ENCODE results near the gene KRTAP5-2. TPM values are rescaled to one million over a fixed set of nuclear protein-coding genes. Genes with fewer than 3 reads are reported as not detected.
A peak's percentile ranks its signal among the peaks of the same experiment; 100 is the strongest.
"Not testable (repeated sequence)": the region's sequence is repeated elsewhere in the genome, so short reads cannot be mapped to it uniquely, and the experiment has no call there.

Gene KRTAP5-2
- total RNA-seq, 2 donors from 2014 or later: not detected

- intact Hi-C loops (cut with DNase I): no loop called here
- peak; percentile 64 for DNase-seq (ENCODE audit: low spot score)
Observed at GRCh38 chr11:1597331-1597993, 632 bp downstream of the KRTAP5-2 start.

GRCh38 chr11:1596576-1597121 is 1.4 kb downstream of the KRTAP5-2 start:
- intact Hi-C loops (cut with DNase I): not testable (repeated sequence)
- DNase-seq (ENCODE audit: low spot score): peak; percentile 50

GRCh38 chr11:1595994-1596575 is 2.0 kb downstream of the KRTAP5-2 start:
- DNase-seq (ENCODE audit: low spot score); intact Hi-C loops (cut with DNase I): not testable (repeated sequence)

GRCh38 chr11:1592628-1593027 is 5.5 kb downstream of the KRTAP5-2 start:
- no peak for DNase-seq (ENCODE audit: low spot score)
- intact Hi-C loops (cut with DNase I): no loop called here

- DNase-seq (ENCODE audit: low spot score): peak; percentile 55
- intact Hi-C loops (cut with DNase I): no loop called here
Observed at GRCh38 chr11:1589996-1590395, 8.1 kb downstream of the KRTAP5-2 start.

- intact Hi-C loops (cut with DNase I): not testable (repeated sequence)
Observed at GRCh38 chr11:1589191-1589963, 8.7 kb downstream of the KRTAP5-2 start.

GRCh38 chr11:1586699-1587098 is 11.4 kb downstream of the KRTAP5-2 start:
- intact Hi-C loops (cut with DNase I): no loop called here
- DNase-seq (ENCODE audit: low spot score): peak; percentile 40

More at GRCh38 chr11:1589191-1589963, 8.7 kb downstream of the KRTAP5-2 start:
- DNase-seq (ENCODE audit: low spot score): peak; percentile 64

- DNase-seq (ENCODE audit: low spot score): peak; percentile 41
- intact Hi-C loops (cut with DNase I): not testable (repeated sequence)
Observed at GRCh38 chr11:1584661-1585370, 13.3 kb downstream of the KRTAP5-2 start, which contains the start of gene KRTAP5-1. Gene KRTAP5-1, minus strand, starts transcription at chr11:1585283. Its CDS starts 34 bp downstream, at chr11:1585249.

GRCh38 chr11:1582909-1583308 is 15.2 kb downstream of the KRTAP5-2 start:
- intact Hi-C loops (cut with DNase I): not testable (repeated sequence)
- DNase-seq (ENCODE audit: low spot score): peak; percentile 0

- intact Hi-C loops (cut with DNase I): no loop called here
- peak; percentile 25 for DNase-seq (ENCODE audit: low spot score)
Observed at GRCh38 chr11:1581976-1582375, 16.1 kb downstream of the KRTAP5-2 start.

GRCh38 chr11:1576825-1577224 is 21.3 kb downstream of the KRTAP5-2 start:
- peak; percentile 24 for DNase-seq (ENCODE audit: low spot score)
- intact Hi-C loops (cut with DNase I): loop anchor here in 1 of 2 donors (1.0 kb wide), 1 partner anchor 32 kb away; no protein-coding TSS in a partner anchor

GRCh38 chr11:1575756-1576155 is 22.3 kb downstream of the KRTAP5-2 start:
- peak; percentile 38 for DNase-seq (ENCODE audit: low spot score)
- intact Hi-C loops (cut with DNase I): not testable (repeated sequence)

- intact Hi-C loops (cut with DNase I): no loop called here
Observed at GRCh38 chr11:1574933-1575242, 23.2 kb downstream of the KRTAP5-2 start.

GRCh38 chr11:1574238-1574932 is 23.7 kb downstream of the KRTAP5-2 start:
- DNase-seq (ENCODE audit: low spot score): peak; percentile 85
- intact Hi-C loops (cut with DNase I): no loop called here

More at GRCh38 chr11:1574933-1575242, 23.2 kb downstream of the KRTAP5-2 start:
- DNase-seq (ENCODE audit: low spot score): no peak

- intact Hi-C loops (cut with DNase I): loop anchor here in 1 of 2 donors (2.0 kb wide), 1 partner anchor 27 kb away; no protein-coding TSS in a partner anchor
- DNase-seq (ENCODE audit: low spot score): no peak
Observed at GRCh38 chr11:1573903-1574237, 24.2 kb downstream of the KRTAP5-2 start.

- intact Hi-C loops (cut with DNase I): loop anchor here in 1 of 2 donors (2.0 kb wide), 1 partner anchor 26 kb away; no protein-coding TSS in a partner anchor
- DNase-seq (ENCODE audit: low spot score): peak; percentile 80
Observed at GRCh38 chr11:1573077-1573902, 24.8 kb downstream of the KRTAP5-2 start.

- peak; percentile 96 for DNase-seq (ENCODE audit: low spot score)
- intact Hi-C loops (cut with DNase I): loop anchor here in 1 of 2 donors (2.0 kb wide), 1 partner anchor 26 kb away; no protein-coding TSS in a partner anchor
Observed at GRCh38 chr11:1572197-1573076, 25.7 kb downstream of the KRTAP5-2 start, which contains the start of gene DUSP8. Gene DUSP8, minus strand, starts transcription at chr11:1572271. Its CDS starts 6,445 bp downstream, at chr11:1565826.

All from posterior vena cava (tissue), 2 donors.